HG03066 (cell line): ENCODE results near the gene ATXN2L.
"Not testable (repeated sequence)": the region's sequence is repeated elsewhere in the genome, so short reads cannot be mapped to it uniquely, and the experiment has no call there.

Source experiments
- ATAC-seq: cut with Tn5 transposase; IDR thresholded peaks from one replicate; pipeline ENCODE4 v1.9.1; 2021; ENCODE audit warnings: low read depth; ENCODE audit not compliant: unreplicated experiment

Gene ATXN2L

DNA sequence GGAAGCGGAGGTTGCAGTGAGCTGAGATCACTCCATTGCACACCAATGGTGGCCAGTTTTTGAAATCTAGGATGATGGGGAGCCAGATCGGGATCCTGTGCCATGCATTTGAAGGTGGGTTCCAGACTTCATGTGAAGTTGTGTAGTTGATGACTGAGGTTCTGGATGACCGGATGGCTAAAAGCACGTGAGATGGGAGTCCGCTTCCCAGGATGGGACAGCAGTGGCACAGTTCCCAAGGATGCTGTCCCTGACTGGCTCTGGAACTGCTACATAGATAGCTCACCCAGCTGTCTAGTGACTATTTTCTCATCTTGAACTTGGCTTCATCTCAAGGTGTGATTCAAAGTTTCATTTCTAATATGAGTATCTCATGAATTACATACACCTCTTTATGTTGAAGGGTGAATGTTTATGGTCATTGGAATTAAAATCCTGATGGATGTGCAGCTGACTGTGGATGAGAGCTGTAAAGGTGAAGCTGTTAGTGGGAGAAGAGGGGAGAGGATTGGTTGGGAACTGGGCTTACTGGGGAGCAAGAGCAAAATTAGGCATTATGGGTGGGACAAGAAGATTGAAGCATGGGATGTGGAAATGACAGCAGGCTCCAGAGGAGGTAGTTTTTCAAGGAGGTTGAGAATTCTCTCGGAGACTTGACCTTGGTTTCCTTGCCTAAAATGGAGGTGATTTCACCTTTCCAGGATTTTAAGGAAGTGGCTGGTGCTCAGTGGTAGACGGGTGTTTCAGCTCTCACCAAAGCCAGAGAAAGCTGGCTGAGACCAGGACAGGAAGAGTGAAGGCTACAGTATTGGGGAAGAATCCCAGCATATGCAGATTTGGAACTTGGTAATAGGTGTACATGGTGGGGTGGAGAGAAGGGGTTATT is 15.1 kb downstream of the ATXN2L start:
- ATAC-seq: no peak

DNA sequence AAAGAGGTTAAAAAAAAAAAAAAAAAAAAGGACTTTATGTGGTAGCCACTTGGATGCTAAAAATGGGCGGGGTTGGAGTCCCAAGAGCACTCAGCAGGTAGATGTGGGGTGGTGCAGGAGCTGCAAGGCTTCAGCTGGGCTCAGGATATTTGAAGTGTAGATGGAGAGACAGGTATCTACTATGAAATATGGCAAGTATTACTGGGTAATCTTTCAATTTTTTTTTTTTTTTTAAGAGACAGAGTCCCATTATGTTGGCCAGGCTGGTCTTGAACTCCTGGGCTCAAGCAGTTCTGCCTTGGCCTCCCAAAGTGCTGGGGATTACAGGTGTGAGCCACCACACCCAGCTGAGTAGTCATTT is 15.7 kb downstream of the ATXN2L start:
- no peak for ATAC-seq

DNA sequence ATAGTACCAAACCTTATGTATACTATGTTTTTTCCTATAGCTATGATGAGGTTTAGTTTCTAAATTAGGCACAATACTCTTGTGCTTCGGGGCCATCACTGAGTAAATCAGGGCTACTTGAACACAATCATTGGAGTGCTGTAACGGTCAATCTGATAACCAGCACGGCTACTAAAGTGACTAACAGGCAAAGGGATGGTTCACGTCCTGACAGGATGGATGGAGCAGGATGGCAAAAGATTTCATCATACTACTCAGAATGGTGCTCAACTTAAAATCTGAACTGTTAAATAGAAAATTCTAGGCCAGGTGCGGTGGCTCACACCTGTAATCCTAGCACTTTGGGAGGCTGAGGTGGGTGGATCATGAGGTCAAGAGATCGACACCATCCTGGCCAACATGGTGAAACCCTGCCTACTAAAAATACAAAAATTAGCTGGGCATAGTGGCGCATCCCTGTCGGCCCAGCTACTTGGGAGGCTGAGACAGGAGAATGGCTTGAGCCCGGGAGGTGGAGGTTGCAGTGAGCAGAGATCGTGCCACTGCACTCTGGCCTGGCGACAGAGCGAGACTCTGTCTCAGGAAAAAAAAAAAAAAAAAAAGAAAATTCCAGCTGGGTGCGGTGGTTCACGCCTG is 16.3 kb downstream of the ATXN2L start:
- no peak for ATAC-seq

DNA sequence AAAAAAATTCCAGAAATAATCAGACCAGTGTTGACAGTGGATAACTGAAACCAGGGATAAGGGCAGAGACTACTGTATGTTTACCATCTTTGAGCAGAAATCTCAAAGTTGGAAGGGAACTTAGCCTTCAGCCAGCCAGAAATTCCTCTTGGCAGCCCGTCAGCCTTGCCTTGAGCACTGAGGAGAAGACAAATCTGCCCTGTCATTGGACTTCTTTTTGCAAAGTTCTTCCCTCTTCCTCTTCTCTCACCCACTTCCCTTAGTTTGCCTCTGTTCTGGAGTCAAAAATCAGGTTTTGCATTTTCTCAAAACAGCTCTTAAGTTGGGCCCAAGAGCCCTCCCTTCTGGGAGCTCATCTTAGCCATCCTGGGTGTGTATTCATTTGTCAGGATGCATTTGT is 17.1 kb downstream of the ATXN2L start:
- ATAC-seq: no peak

DNA sequence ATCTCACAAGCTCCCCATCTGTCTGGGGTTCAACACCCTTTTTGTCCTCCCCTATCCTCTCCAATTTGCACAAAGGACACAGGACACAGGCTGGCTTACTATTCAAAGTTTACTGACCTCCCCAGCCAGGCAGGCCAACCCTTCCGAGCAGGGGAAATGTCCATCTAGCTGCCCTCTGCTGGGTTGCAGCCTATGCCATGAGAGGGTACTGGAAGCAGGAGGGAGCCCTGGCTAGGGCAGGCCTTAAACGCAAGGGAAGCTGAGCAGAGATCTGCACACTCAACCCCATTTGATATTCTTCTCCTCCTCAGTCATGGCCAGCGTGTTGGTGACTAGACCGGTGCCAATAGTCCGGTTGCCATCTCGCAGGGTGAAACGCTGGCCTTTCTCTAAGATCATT is 19.9 kb downstream of the ATXN2L start:
- ATAC-seq: no peak

DNA sequence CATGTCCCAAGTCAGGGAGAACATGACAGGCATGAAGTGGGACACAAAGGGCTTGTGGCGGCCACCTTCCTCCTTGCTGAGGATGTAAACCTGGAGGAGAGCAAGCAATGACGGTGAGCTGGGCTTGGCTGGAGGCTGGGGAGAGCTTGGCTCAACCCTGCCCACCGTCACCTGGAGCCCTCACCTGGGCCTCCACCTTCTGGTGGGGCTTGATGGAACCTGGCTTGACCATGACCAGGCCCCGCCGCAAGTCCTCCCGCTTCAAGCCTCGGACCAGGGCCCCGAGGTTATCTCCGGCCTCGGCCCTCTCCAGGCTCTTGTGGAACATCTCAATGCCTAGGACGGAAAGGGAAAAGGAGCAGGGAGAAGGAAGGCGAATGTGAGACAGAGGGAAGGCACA is 21.0 kb downstream of the ATXN2L start:
- ATAC-seq: no peak

DNA sequence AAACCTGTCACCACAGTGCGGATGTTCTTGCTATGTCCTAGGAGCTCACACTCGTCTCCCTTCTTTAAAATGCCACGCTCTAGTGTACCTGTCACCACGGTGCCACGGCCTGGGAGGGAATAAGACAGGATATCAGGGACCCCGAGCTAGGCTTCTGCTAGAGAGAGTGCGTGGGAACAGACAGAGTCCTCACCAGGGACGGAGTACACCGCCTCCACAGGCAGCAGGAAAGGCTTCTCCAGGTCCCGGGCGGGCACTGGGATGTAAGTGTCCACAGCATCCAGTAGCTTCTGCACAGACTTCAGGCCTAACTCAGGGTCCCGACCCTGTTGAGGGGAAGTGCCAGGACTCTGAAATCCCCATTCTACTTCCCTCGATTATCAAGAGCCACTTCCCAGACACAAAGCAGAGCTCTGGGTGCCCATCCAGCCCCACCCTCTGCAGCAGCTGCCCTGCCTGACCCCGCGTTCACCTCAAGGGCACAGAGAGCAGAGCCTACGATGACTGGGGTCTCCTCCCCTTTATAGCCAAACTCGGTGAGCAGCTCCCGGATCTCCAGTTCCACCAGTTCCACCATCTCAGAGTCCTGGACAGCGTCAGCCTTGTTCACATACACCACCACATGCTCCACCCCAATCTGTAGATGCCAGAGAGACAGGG is 21.6 kb downstream of the ATXN2L start:
- no peak for ATAC-seq

DNA sequence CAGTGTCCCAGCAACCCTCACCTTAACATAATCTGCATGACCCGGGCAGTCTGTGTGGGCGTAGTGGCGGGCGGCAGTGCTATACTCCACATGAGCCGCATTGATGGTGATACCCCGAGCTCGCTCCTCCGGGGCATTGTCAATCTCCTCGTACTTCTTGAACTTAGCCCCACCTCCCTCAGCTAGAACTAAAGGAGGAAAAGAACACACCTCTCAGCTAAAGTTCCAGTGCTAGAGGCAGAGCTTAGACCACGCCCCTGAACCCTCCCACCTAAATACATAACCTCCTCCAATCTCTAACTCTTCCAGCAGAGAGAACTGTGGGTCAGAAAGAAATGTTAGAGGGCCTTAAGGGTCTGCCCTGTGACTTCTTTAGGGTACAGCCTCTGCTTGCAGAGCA is 22.5 kb downstream of the ATXN2L start:
- ATAC-seq: no peak

DNA sequence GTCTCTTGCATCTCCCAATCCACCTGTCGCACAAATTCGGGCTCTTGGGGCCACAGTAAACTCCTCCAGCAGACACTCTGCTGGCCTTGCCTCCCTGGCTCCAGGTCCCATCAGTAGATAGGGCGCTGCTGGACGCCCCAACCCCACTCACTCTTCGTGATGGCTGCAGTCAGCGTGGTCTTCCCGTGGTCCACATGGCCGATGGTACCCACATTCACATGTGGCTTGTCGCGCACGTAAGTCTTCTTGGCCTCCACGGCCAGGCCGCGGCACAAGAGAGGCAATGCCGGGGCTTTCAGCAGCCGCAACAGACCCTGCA is 22.9 kb downstream of the ATXN2L start:
- no peak for ATAC-seq

DNA sequence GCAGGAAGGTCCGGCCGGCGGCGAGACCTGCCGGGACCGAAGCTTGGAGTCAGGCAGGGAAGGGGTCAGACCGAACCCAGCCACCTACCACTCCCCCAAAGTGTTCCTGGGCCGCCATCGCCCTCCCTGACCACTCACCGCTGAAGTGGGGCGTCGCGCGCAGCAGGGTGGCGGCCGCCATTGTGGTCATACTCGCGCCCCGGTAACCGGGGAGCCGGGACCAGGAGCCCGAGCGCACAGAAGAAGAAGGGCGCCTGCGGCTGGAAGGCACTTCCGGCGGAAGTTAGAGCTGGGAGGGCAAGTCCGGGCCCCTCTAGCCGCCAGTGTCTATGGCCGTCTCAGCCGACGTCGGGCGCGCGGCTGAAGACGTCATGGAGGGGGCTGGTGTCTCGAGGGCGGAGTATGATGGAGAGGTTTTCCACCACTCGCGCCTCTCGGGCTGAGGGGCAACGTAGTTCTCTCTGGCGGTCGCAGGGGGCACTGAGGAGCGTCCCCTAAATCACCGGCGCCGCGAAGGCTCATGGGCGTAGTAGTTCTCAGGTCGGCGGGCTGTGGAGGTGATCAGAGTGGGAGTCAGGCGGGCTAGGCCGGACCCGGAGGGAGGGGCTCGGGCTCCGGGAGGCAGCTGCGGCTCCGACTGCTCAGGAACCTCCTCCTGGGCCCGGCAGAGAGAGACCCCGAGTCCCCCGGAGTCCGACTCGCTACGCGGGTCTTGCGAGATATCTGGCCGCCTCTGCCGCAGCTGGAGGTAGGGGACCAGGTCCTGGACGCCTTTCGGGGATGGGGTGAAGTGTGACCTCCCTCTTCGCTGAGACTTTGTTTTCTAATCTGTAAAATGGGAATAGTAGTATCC is 23.5 kb downstream of the ATXN2L start, which contains the start of gene TUFM:
TUFM (minus strand) TSS at position 269 of the 853 bp plus-strand sequence; CDS start at position 190, 79 bp downstream.
- ATAC-seq: peak; percentile 89

DNA sequence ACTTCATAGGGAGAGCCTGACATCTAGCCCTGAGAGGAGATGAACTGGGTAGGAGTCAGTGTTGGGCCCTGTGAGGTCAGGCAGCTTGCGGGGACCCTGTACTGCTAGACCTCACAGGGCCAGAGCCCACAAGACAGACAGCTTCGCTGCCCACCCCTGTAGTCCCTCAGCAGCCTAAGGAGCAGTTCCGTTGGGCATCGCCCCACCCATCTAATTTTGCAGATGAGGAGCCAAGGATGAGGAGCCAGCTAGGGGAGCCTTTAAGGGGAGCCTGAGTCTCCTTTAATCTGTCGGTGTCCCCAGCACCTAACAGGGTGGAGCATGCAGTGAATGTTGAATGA is 24.1 kb downstream of the ATXN2L start:
- ATAC-seq: no peak

DNA sequence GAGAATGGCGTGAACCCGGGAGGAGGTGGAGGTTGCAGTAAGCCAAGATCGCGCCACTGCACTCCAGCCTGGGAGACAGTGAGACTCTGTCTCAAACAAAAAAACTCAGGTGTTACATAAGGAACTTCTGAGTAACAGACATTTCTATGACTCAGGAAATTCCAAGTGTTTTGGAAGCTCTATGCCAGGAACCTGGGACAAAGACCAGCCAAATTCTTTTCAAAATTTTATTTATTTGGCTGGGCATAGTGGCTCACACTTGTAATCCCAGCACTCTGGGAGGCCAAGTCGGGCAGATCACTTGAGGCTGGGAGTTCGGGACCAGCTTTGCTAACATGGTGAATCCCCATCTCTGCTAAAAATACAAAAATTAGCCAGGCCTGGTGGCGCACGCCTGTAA is 35.6 kb downstream of the ATXN2L start:
- ATAC-seq: no peak

DNA sequence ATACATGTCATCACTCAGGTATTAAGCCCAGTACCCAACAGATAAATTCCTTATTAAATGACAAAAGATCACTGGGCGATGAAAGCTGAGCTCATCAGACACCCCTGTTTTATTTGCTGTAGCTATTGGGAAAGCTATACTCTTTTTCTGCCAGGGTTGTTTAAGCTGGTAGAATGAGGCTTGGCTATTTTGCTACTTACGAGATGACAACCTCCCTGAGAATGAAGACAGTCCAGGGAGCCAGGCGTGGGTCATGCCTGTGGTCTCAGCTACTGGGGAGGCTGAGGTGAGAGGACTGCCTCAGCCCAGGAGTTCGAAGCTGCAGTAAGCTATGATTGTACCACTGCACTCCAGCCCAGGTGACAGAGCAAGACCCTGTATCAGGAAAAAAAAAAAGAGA is 36.5 kb downstream of the ATXN2L start:
- no peak for ATAC-seq

DNA sequence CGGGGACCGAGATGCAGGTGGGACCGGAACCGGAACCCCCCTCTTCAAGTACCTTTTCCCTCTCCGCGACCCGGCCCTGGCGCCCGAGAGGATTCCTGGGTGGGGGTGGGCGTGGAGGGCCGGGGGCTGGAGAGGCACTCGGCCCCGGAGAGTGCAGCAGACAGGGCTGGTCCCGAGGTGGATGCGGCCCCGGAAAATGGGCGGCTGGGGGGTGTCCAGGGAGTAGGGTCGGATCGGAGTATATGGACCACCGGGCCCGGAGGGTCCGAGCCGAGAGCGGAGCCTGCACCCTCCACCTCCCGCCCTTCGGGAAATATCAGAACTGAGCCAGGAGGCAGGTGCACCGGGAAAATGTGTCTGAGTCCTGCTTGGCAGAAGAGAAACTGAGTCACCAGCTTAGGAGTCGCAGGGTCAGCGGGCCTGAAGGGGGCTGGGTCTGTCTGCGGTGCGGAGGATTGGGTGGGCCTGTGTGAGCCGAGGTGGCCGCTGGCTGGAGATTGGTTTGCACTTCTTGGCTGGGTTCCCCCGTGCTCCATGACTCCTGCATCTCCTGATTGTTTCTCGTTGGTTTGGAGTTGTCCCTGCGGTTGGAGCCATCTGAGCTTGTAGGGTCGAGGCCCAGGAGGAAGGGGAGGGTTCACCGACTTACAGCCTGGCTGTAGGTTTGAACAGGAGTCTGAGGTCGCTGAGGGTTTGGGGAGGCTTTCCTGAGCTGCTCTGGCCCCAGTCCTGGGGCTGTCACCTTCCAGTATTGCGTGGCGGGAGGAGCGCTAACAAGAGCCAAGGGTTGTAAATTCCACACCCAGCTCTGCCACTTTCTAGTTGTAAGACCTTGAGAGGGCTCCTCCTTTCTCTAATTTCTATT is 41.4 kb downstream of the ATXN2L start:
- ATAC-seq: no peak

DNA sequence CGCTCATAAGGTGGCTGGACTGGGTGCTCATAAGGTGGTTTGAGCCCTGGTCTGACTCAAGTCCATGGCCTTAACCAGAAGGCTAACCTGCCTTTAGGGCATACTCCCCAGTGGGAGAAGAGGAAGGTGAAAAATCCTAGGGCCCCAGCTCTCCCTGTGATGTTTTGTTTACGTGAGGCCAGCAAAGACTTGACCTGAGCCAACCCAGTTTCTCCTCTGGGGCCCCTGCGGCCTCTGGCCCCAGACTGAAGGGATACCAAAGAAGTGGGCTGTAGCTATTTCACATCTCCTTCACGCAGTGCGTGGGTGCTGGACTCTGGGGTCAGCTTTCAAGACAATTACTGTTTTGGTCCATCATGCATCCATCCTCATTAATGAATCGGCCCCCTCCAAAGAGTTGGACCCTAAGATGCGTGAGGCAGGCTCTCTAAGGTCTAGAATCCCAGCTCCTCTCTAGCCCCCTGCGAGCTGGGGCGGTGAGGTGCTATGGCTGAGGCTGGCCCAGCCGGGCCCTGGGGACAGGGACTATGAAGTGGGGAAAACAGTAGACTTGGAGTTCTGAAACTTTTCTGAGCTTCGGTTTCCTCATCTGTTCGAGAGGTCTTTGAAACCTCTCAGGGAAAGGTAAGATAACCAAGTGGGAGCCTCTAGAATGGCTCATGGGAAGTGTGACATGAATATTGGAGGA is 42.3 kb downstream of the ATXN2L start:
- ATAC-seq: no peak

DNA sequence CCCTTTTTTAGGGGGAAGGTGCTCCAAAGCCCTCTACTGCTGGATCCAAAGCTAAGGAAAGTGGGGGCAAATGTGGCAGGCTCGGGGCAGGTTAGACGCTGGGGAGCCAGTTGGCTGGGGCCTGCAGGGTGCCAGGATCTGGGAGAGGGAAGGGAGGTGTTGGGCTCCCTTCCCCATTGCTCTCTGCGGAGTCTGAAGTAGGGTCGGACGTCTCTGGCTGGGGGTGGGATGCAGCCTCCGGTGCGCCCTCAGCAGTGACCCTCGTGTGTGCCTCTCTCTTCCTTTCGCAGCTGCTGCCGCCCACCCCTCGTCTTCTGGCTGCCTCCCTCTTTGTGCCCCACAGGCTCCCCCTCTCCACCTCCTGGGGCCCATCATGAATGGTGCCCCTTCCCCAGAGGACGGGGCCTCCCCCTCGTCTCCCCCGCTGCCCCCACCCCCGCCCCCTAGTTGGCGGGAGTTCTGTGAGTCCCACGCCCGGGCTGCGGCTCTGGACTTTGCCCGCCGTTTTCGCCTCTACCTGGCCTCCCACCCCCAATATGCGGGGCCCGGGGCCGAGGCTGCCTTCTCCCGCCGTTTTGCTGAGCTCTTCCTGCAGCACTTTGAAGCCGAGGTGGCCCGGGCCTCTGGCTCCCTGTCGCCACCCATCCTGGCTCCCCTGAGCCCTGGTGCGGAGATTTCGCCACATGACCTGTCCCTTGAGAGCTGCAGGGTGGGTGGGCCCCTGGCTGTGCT is 43.1 kb downstream of the ATXN2L start:
- ATAC-seq: no peak

DNA sequence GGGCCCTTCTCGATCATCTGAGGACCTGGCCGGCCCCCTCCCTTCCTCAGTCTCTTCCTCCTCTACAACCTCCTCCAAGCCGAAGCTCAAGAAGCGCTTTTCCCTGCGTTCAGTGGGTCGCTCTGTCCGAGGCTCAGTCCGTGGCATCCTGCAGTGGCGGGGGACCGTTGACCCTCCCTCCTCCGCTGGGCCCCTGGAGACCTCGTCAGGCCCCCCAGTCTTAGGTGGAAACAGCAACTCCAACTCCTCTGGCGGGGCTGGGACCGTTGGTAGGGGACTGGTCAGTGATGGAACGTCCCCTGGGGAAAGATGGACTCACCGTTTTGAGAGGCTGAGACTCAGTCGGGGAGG is 43.6 kb downstream of the ATXN2L start:
- ATAC-seq: no peak

DNA sequence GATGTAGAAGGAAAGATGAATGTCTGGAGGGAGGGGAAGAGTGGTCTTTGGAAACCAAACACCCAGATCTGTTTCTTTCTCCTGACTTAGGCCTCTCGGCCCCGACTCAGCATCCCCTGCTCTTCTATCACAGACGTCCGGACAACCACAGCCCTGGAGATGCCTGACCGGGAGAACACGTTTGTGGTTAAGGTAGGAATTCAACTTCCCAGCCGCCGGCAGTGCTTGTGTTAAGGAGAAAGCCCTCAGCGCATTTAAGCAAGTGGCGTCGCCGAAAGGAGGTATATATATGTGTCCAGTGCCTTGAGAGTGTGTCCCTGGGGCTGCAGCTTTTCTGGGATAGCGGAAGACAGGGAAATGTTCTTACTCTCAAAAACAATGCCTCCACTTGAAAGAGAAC is 44.4 kb downstream of the ATXN2L start:
- ATAC-seq: no peak

DNA sequence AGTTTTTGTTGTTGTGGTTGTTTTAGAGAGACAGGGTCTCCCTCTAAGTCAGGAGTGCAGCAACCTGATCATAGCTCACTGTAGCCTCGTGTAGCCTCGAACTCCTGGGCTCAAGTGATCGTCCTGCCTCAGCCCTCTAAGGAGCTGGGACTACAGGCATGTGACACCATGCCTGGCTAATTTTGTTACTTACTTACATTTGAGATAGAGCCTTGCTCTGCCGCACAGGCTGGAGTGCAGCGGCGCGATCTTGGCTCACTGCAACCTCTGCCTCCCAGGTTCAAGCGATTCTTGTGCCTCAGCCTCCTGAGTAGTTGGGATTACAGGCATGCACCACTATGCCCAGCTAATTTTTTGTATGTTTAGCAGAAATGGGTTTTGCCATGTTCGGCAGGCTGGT is 44.8 kb downstream of the ATXN2L start:
- ATAC-seq: not testable (repeated sequence)
